ENCODE measurements around the gene GPS1. TPM values are rescaled to one million over a fixed set of nuclear protein-coding genes. Genes with fewer than 3 reads are reported as not detected.

GPS1 gene
- total RNA-seq, 4 donors from 2014 or later: 76.0 to 326 (median 85.6) TPM

DNA sequence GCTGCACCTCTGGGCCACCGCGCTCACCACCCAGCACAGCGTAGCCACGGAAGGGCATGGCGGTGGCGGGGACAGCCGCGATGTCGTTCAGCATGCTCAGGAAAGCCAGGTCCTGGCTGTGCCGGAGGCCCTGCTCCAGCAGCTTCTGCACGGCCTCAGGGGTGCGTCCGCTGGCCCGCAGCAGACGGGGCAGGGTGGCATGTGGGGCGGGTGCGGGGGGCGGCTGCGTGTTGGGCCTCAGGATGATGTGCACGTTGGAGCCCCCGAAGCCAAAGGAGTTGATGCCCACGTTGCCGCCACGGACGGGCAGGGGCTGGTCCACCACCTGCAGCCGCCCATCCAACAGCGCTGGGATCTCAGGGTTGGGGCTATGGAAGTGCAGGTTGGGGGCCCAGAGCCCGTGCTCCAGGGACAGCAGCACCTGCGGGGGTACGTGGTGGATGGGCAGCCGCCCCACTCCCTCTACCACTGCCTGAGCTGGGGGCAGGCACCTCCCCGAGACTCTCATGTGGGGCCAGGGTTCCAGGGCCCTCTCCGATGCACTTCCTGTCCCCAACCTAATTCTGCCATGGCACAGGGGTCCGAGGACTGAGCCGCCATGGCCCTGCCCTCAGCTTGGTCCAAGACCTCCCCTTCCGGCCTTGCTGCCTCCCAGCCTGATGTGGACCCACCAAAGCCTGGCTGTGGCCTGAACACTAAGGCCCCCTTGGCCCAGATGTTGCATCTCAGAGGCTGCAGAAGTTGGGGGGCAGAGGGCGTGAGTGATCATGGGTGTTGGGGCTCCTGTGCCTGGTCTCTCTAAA, 39.8 kb downstream of the GPS1 start:
- no peak overlapping the region for H3K27ac ChIP-seq
- no peak for DNase-seq
- H3K36me3 ChIP-seq: no peaks in the 10 kb centered on the region
- intact Hi-C loops (cut with DNase I; ENCODE audit: low total_unique reads): no loop called here
- H3K27me3 ChIP-seq: no peaks in the 10 kb centered on the region
- H3K4me1 ChIP-seq: peaks cover 0 to 2% of the 10 kb centered on the region in 2 donors
- no peak for TF ChIP-seq POLR2A (IDR thresholded peaks at IDR 0.05)
- TF ChIP-seq, protein P1, sequence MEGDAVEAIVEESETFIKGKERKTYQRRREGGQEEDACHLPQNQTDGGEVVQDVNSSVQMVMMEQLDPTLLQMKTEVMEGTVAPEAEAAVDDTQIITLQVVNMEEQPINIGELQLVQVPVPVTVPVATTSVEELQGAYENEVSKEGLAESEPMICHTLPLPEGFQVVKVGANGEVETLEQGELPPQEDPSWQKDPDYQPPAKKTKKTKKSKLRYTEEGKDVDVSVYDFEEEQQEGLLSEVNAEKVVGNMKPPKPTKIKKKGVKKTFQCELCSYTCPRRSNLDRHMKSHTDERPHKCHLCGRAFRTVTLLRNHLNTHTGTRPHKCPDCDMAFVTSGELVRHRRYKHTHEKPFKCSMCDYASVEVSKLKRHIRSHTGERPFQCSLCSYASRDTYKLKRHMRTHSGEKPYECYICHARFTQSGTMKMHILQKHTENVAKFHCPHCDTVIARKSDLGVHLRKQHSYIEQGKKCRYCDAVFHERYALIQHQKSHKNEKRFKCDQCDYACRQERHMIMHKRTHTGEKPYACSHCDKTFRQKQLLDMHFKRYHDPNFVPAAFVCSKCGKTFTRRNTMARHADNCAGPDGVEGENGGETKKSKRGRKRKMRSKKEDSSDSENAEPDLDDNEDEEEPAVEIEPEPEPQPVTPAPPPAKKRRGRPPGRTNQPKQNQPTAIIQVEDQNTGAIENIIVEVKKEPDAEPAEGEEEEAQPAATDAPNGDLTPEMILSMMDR (IDR thresholded peaks at IDR 0.05): no peak
- H3K4me3 ChIP-seq: no peak overlapping the region
- H3K9me3 ChIP-seq: no peaks in the 10 kb centered on the region

DNA sequence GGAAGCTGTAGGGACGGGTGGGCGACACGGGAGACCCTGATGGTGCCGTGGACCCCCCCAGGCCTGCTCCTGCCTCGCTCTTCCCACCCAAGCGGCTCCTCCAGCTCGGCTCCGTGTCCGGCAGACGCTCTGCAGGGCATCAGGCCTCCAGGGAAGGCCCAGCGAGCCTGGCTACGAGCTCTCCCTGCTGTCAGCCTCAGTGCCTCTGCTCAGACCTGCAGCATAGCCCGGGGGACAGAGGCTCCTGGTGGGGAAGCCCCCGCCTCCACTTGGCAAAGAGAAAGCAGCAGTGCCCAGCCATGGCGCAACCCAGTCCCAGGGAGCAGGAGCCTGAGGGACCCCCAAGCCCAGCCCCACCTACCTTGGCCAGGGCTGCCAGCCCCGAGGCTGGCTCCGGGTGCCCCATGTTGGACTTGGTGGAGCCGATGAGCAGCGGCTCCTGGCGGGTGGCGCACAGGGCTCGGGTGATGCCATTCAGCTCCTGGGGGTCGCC, 40.4 kb downstream of the GPS1 start:
- no peak overlapping the region for H3K4me3 ChIP-seq
- intact Hi-C loops (cut with DNase I; ENCODE audit: low total_unique reads): no loop called here
- no peak for TF ChIP-seq POLR2A (IDR thresholded peaks at IDR 0.05)
- TF ChIP-seq, protein P1 (IDR thresholded peaks at IDR 0.05): no peak
- H3K36me3 ChIP-seq: no peaks in the 10 kb centered on the region
- DNase-seq: no peak
- no peaks in the 10 kb centered on the region for H3K27me3 ChIP-seq
- H3K4me1 ChIP-seq: peaks cover 0 to 9% of the 10 kb centered on the region in 2 donors
- no peaks in the 10 kb centered on the region for H3K9me3 ChIP-seq
- H3K27ac ChIP-seq: no peak overlapping the region

DNA sequence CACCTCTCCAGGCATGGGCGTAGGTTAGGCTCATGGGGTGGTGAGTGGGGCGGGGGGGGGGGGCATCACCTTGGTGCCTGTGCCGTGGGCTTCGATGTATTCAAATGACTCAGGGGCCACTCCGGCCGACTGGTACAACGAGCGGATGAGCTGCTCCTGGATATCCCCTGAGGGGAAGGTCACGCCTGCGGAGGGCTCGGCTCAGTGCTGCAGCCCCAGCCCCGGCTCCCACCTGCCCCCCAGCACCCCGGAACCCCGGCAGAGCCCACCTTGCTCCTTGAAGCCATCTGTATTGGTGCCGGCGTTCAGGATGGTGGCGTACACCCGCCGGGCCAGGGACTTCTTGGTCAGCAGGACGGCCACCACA, 40.9 kb downstream of the GPS1 start:
- Histone ChIP-seq H3K4me1 (peaks cover 0 to 12% of the 10 kb centered on the region in 2 donors), H3K4me3 (no peak overlapping the region), H3K27ac (no peak overlapping the region), H3K9me3 (no peaks in the 10 kb centered on the region), H3K27me3 (no peaks in the 10 kb centered on the region), H3K36me3 (no peaks in the 10 kb centered on the region)
- no peak for DNase-seq
- intact Hi-C loops (cut with DNase I; ENCODE audit: low total_unique reads): no loop called here
- TF ChIP-seq POLR2A (IDR thresholded peaks at IDR 0.05): no peak

DNA sequence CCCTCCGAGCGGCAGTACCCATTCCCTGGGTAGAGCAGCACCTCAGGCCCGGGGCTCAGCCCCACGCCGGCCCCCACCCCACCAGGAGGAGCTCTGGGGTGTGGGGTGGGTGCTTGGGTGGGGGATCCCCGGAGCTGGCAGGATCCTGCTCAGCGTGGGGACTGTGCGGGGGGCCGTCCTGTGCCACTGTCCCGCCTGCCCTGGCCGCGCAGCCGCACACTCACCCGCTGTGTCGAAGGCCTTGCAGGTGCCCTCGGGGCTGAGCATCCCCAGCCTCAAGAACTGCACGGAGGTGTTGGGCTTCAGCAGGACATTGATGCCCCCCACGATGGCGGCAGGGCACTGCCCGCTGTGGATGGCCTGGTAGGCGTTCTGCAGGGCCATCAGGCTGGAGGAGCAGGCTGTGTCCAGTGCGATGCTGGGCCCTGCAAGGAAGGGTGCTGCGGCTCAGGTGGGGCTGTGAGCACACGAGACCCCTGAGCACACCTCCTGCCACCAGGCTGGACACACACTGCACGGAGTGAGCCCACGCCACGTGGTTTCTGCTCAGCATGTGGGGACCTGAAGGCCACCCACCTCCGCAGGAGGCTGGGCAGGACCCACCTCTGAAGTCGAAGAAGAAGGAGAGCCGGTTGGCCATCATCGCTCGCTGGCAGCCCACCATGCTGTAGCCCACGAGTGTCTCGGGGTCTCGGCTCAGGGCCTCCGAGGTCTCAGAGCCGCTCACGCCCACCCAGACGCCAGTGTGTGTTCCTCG, 41.5 kb downstream of the GPS1 start:
- H3K9me3 ChIP-seq: no peaks in the 10 kb centered on the region
- peaks cover 0 to 12% of the 10 kb centered on the region in 2 donors for H3K4me1 ChIP-seq
- no peaks in the 10 kb centered on the region for H3K27me3 ChIP-seq
- intact Hi-C loops (cut with DNase I; ENCODE audit: low total_unique reads): no loop called here
- H3K4me3 ChIP-seq: no peak overlapping the region
- no peaks in the 10 kb centered on the region for H3K36me3 ChIP-seq
- TF ChIP-seq POLR2A (IDR thresholded peaks at IDR 0.05): no peak
- TF ChIP-seq, protein P1 (IDR thresholded peaks at IDR 0.05): no peak
- DNase-seq: no peak
- H3K27ac ChIP-seq: no peak overlapping the region

DNA sequence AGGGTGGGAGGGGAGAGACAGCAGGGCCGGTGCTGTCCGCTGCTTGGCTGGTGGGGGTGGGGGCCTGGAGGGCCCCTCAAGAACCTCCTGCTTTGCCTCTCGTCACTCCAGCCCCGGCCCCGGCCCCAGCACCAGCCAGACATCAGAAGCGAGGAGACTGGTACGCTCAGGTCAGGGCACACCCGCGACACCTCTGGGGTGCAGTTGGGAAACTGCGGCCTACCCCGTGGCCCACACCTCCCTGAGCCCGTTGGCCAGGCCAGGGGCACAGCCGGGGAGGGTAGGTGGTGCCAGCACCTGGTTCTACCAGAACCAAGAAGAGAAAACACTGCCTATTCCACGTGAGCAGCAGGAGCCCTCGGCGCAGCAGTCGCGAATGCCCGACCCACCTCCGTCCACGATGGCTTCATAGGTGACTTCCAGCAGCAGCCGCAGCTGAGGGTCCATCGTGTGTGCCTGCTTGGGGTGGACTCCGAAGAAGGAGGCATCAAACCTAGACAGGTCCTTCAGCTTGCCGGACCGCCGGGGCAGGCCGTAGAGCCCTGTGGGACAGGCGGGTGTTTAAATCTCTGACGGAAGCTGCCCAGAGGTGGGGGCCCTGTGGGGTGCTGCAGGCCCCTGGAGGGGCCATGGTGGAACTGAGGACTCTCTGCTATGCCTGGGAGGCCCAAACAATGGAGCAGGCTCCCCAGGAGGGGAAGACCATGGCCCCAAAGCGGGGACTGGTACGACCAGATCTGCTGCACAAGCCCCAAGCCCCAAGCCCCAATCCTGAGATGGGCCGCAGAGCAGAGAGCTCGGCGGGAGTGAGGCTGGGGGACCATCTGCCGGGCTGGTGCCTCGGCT, 43.5 kb downstream of the GPS1 start:
- H3K4me1 ChIP-seq: peaks cover 0 to 12% of the 10 kb centered on the region in 2 donors
- intact Hi-C loops (cut with DNase I; ENCODE audit: low total_unique reads): no loop called here
- no peaks in the 10 kb centered on the region for H3K9me3 ChIP-seq
- TF ChIP-seq, protein P1 (IDR thresholded peaks at IDR 0.05): no peak
- no peak for TF ChIP-seq POLR2A (IDR thresholded peaks at IDR 0.05)
- DNase-seq: no peak
- H3K36me3 ChIP-seq: no peaks in the 10 kb centered on the region
- no peak overlapping the region for H3K4me3 ChIP-seq
- H3K27me3 ChIP-seq: no peaks in the 10 kb centered on the region
- H3K27ac ChIP-seq: no peak overlapping the region

All from uterus (tissue), 4 donors.